NCI-H446 treated with DMSO at 0.1 percent for 48 hours (cell line): Measurements from ENCODE around the gene KCNN2.
"Not testable (repeated sequence)": the region's sequence is repeated elsewhere in the genome, so short reads cannot be mapped to it uniquely, and the experiment has no call there.

ENCODE experiments used
- DNase-seq: peaks from one replicate; lab custom pipeline; 2025; lab: John Stamatoyannopoulos, UW

The KCNN2 gene

GRCh38 chr5:114419959-114420358, 58.1 kb downstream of the KCNN2 start:
- no peak for DNase-seq

- DNase-seq = no peak
These were observed 65.3 kb downstream of the KCNN2 start for GRCh38 chr5:114427204-114427603.

GRCh38 chr5:114430532-114430931, 68.7 kb downstream of the KCNN2 start:
- no peak for DNase-seq

- DNase-seq = not testable (repeated sequence)
These were observed 70.8 kb downstream of the KCNN2 start for GRCh38 chr5:114432684-114433083.

- DNase-seq = no peak
These were observed 72.7 kb downstream of the KCNN2 start for GRCh38 chr5:114434396-114435219.

- no peak for DNase-seq
These were observed 73.3 kb downstream of the KCNN2 start for GRCh38 chr5:114435220-114435481.

- no peak for DNase-seq
These were observed 74.0 kb downstream of the KCNN2 start for GRCh38 chr5:114435885-114436299.

- no peak for DNase-seq
These were observed 76.1 kb downstream of the KCNN2 start for GRCh38 chr5:114437936-114438335.

GRCh38 chr5:114438471-114438870, 76.6 kb downstream of the KCNN2 start:
- no peak for DNase-seq

GRCh38 chr5:114447084-114447773, 85.4 kb downstream of the KCNN2 start:
- no peak for DNase-seq

GRCh38 chr5:114448481-114448880, 86.6 kb downstream of the KCNN2 start:
- DNase-seq = no peak

GRCh38 chr5:114449860-114450421, 88.1 kb downstream of the KCNN2 start:
- peak; percentile 81 for DNase-seq

GRCh38 chr5:114450437-114450836, 88.6 kb downstream of the KCNN2 start:
- DNase-seq = peak; percentile 72

GRCh38 chr5:114458726-114459125, 96.9 kb downstream of the KCNN2 start:
- no peak for DNase-seq

- no peak for DNase-seq
These were observed 105.3 kb downstream of the KCNN2 start for GRCh38 chr5:114467171-114467570.

- no peak for DNase-seq
These were observed 105.9 kb downstream of the KCNN2 start for GRCh38 chr5:114467729-114468128.

- no peak for DNase-seq
These were observed 107.5 kb downstream of the KCNN2 start for GRCh38 chr5:114469372-114469771.

- no peak for DNase-seq
These were observed 109.7 kb downstream of the KCNN2 start for GRCh38 chr5:114471529-114471928.

GRCh38 chr5:114473541-114473940, 111.7 kb downstream of the KCNN2 start:
- peak; percentile 19 for DNase-seq

- peak; percentile 42 for DNase-seq
These were observed 116.0 kb downstream of the KCNN2 start for GRCh38 chr5:114477816-114478334.

GRCh38 chr5:114500756-114501155, 138.9 kb downstream of the KCNN2 start:
- no peak for DNase-seq

- no peak for DNase-seq
These were observed 142.7 kb downstream of the KCNN2 start for GRCh38 chr5:114504560-114504959.

- no peak for DNase-seq
These were observed 162.4 kb downstream of the KCNN2 start for GRCh38 chr5:114524221-114524620.
